ENCODE data around the gene TMPRSS5.

TMPRSS5 gene

DNA sequence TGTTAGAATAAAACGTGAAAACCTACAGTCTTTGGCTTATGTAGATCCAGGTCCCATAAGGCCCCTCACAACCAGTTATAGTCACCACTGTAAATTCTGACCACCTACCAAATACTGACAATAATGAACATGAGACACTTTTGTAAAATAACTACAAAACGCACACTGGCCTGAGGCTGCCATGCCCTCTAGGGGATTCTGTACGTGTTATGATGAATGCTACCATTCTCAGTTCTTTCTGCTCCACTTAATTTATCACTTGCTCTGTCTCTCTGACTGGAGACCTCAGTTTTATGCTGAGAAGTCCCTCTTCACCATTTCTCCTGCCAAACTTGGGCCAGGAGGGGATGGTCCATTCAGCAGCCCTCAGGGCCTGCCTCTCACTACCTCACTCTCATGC is 18.7 kb upstream of the TMPRSS5 start:
- Histone ChIP-seq H3K27ac (replicated peaks) (no peak overlapping the region), H3K4me3 (replicated peaks; ENCODE audit: insufficient read depth, low read length) (no peak overlapping the region), H3K27me3 (ENCODE audit: insufficient read depth, poor library complexity, severe bottlenecking) (no peaks in the 10 kb centered on the region)
- TF ChIP-seq GABPA (IDR thresholded peaks at IDR 0.05; ENCODE audit: low read depth) (no peak), SPI1 (IDR thresholded peaks at IDR 0.05; ENCODE audit: borderline replicate concordance, low read depth) (no peak), POLR2AphosphoS5 (IDR thresholded peaks at IDR 0.05; ENCODE audit: low read depth) (no peak)
- TF ChIP-seq, protein P1, sequence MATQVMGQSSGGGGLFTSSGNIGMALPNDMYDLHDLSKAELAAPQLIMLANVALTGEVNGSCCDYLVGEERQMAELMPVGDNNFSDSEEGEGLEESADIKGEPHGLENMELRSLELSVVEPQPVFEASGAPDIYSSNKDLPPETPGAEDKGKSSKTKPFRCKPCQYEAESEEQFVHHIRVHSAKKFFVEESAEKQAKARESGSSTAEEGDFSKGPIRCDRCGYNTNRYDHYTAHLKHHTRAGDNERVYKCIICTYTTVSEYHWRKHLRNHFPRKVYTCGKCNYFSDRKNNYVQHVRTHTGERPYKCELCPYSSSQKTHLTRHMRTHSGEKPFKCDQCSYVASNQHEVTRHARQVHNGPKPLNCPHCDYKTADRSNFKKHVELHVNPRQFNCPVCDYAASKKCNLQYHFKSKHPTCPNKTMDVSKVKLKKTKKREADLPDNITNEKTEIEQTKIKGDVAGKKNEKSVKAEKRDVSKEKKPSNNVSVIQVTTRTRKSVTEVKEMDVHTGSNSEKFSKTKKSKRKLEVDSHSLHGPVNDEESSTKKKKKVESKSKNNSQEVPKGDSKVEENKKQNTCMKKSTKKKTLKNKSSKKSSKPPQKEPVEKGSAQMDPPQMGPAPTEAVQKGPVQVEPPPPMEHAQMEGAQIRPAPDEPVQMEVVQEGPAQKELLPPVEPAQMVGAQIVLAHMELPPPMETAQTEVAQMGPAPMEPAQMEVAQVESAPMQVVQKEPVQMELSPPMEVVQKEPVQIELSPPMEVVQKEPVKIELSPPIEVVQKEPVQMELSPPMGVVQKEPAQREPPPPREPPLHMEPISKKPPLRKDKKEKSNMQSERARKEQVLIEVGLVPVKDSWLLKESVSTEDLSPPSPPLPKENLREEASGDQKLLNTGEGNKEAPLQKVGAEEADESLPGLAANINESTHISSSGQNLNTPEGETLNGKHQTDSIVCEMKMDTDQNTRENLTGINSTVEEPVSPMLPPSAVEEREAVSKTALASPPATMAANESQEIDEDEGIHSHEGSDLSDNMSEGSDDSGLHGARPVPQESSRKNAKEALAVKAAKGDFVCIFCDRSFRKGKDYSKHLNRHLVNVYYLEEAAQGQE (IDR thresholded peaks at IDR 0.05; ENCODE audit: insufficient replicate concordance, low read depth) = no peak
- TF ChIP-seq, protein P2, sequence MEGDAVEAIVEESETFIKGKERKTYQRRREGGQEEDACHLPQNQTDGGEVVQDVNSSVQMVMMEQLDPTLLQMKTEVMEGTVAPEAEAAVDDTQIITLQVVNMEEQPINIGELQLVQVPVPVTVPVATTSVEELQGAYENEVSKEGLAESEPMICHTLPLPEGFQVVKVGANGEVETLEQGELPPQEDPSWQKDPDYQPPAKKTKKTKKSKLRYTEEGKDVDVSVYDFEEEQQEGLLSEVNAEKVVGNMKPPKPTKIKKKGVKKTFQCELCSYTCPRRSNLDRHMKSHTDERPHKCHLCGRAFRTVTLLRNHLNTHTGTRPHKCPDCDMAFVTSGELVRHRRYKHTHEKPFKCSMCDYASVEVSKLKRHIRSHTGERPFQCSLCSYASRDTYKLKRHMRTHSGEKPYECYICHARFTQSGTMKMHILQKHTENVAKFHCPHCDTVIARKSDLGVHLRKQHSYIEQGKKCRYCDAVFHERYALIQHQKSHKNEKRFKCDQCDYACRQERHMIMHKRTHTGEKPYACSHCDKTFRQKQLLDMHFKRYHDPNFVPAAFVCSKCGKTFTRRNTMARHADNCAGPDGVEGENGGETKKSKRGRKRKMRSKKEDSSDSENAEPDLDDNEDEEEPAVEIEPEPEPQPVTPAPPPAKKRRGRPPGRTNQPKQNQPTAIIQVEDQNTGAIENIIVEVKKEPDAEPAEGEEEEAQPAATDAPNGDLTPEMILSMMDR (IDR thresholded peaks at IDR 0.05; ENCODE audit: insufficient read depth, low read length) = no peak
- DNase-seq (ENCODE audit: low read depth in 1 of 2, low spot score in 1 of 2) = no peak

DNA sequence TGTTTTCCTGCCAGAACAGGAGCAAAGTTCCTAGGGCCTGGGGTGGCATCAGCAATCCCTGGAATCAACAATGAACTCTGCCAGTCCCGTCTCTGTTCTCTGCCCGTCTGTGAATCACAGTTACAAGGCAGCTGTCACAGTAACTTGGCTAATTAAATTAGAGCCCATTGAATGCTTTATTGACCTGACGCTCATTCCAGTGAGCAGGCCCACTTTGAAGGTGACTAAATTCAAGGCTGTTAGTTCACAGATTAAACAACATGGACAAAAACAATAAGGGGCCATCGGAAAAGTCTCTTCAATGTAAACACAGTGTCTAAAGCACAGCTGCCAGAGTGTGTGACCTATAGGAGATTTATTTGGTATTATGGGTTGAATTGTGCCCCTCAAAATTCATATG is 17.7 kb upstream of the TMPRSS5 start:
- DNase-seq (ENCODE audit: low read depth in 1 of 2, low spot score in 1 of 2) = no peak
- Histone ChIP-seq H3K27ac (replicated peaks) (no peak overlapping the region), H3K27me3 (ENCODE audit: insufficient read depth, poor library complexity, severe bottlenecking) (no peaks in the 10 kb centered on the region)

DNA sequence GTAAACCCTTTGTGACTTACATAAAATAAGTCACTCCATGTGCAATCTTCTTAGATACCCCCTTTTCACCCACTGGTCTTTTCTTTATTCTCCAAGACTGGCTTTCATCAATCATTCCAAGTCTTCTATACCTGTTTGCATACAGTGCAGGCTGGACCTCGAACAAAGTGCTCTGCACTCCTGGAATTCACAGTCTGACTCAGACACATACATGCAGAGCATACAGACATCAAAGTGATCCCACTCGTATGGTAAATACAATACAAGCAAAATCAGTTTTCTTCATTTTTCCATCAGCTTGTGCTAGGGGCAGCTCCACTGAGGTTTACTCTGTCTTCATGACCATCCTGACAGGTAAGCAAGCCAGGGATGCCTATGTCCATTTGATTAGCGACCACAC is 16.8 kb upstream of the TMPRSS5 start:
- TF ChIP-seq, protein P1 (IDR thresholded peaks at IDR 0.05; ENCODE audit: insufficient replicate concordance, low read depth) = no peak
- TF ChIP-seq GABPA (IDR thresholded peaks at IDR 0.05; ENCODE audit: low read depth) (no peak), SPI1 (IDR thresholded peaks at IDR 0.05; ENCODE audit: borderline replicate concordance, low read depth) (no peak), POLR2AphosphoS5 (IDR thresholded peaks at IDR 0.05; ENCODE audit: low read depth) (no peak)
- TF ChIP-seq, protein P2 (IDR thresholded peaks at IDR 0.05; ENCODE audit: insufficient read depth, low read length) = no peak
- no peak overlapping the region for H3K4me3 ChIP-seq (replicated peaks; ENCODE audit: insufficient read depth, low read length)
- no peak for DNase-seq (ENCODE audit: low read depth in 1 of 2, low spot score in 1 of 2)
- H3K27me3 ChIP-seq (ENCODE audit: insufficient read depth, poor library complexity, severe bottlenecking) = no peaks in the 10 kb centered on the region
- no peak overlapping the region for H3K27ac ChIP-seq (replicated peaks)

More for the DNA sequence above, 17.7 kb upstream of the TMPRSS5 start:
- no peak for TF ChIP-seq GABPA (IDR thresholded peaks at IDR 0.05; ENCODE audit: low read depth)
- TF ChIP-seq SPI1 (IDR thresholded peaks at IDR 0.05; ENCODE audit: borderline replicate concordance, low read depth) = no peak
- no peak for TF ChIP-seq POLR2AphosphoS5 (IDR thresholded peaks at IDR 0.05; ENCODE audit: low read depth)
- TF ChIP-seq, protein P2 (IDR thresholded peaks at IDR 0.05; ENCODE audit: insufficient read depth, low read length) = no peak
- TF ChIP-seq, protein P1 (IDR thresholded peaks at IDR 0.05; ENCODE audit: insufficient replicate concordance, low read depth) = no peak
- no peak overlapping the region for H3K4me3 ChIP-seq (replicated peaks; ENCODE audit: insufficient read depth, low read length)
